GM21528 (cell line): Measurements from ENCODE around the gene BRIP1.

ENCODE experiments used
- ATAC-seq: cut with Tn5 transposase; IDR thresholded peaks from one replicate; pipeline ENCODE4 v1.9.1; 2021; ENCODE audit warnings: mild to moderate bottlenecking, moderate library complexity; ENCODE audit not compliant: unreplicated experiment, low FRiP score

BRIP1 gene

GRCh38 chr17:61770043-61770442 lies 93.3 kb downstream of the BRIP1 start:
- no peak for ATAC-seq

- no peak for ATAC-seq
Observed at GRCh38 chr17:61768405-61768804, 94.9 kb downstream of the BRIP1 start.

DNA sequence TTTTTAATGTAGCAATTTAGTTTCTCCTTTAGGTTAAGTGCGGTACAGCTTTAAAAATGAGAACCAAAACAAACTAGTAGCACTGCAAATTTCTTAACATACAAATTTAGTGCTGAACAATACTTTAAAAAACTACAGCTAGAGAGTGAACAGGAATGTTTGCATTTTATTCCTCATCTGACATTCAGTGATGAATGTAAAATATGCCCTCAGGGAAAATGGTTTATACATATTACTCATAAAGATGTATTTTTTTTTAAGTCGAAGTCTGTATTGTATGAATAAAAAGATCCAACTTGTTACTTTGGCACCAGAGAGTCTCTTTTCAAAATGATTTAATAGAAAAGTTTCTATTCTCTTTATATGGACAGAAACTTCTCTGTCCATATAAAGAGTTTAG lies 96.8 kb downstream of the BRIP1 start:
- ATAC-seq, result no peak

DNA sequence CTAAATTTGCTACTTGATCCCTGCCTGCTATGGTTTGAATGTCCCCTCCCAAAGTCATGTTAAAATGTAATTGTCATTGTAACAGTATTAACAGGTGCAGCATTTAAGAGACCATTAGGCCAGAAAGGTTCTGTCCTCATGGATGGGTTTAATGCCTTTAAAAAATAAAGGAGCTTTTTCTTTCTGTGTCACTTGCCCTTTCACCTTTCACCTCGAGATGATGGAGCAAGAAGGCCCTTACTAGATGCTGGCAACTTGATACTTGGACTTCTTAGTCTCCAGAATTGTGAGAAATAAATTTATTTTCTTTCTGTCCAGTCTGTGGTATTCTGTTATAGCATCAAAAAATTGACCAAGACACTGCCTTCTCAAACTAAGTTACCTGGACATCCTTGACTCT lies 98.5 kb downstream of the BRIP1 start:
- no peak for ATAC-seq

GRCh38 chr17:61761827-61762226 lies 101.5 kb downstream of the BRIP1 start:
- ATAC-seq, result no peak

- no peak for ATAC-seq
Observed at GRCh38 chr17:61759362-61759761, 104.0 kb downstream of the BRIP1 start.

DNA sequence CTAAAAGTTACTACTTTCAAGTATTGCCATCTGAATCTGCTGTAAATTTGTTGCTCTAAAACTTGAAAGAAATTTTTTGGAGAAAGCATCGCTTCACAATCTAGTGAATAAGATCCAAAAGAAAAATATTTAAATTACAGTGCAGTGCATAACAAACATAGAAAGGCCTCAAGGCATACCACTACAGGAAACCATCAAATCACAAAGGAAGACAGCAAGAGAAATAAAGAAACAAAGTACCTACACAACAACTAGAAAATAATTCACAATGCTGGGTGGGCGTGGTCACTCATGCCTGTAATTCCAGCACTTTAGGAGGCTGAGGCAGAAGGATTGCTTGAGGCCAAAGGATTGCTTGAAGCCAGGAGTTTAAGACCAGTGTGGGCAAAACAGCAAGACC lies 104.9 kb downstream of the BRIP1 start:
- no peak for ATAC-seq

GRCh38 chr17:61757168-61757567 lies 106.2 kb downstream of the BRIP1 start:
- ATAC-seq, result peak; percentile 67

DNA sequence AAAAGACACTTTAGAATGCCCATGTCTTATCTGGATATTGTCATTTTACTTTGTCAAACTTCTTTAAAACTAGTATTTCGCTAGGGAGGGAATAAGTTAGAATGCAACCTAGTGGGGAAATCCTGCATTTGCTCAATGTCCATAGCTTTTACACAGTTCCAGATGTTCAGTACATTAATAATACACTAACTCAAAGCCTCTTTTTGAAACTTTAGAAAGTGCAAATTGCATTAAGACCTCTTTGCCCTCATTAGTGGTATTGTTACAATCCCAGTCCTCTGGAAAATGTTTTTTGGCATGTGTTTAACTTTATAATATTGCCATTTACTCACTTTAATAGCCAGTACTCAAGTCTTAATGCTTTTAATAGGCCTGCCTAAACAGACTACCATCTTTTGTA lies 106.8 kb downstream of the BRIP1 start:
- ATAC-seq, result no peak

DNA sequence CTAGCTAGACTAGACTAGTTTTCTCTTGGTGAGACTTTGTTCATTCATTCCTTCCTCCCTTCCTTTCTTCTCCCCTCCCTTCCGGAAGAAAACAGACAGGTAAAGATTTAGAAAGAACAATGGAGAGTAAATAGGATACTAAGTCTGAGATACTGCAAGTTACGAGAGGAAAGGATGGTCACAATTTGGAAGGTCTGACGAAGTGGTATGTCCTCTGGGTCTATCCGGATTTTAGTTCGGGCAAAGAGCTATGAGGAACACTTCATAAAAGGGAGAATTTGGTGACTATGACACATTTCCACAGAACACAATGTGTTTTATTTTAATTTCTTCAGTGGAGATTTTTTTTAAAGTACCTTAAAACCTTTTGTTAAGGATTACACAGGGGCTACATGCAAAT lies 107.7 kb downstream of the BRIP1 start:
- ATAC-seq, result no peak

GRCh38 chr17:61755078-61755477 lies 108.2 kb downstream of the BRIP1 start:
- ATAC-seq, result no peak

DNA sequence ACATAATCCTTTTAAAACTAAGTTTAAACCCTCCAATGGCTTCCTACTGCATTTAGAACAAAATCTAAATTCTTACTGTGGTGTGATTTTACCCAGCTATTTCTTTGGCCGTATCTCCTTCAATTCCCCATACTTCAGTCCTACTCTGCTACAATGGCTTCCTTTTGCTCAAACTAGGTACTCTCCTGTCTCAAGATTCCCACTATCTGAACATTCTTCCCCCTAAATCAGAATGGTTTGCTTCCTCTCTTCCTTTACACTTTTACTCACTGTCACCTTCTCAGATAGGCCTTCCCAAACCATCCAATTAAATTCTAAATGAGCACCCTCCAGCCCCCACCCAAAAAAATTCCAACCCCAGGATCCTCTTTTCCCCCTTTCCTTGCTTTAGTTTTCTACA lies 109.2 kb downstream of the BRIP1 start:
- no peak for ATAC-seq

DNA sequence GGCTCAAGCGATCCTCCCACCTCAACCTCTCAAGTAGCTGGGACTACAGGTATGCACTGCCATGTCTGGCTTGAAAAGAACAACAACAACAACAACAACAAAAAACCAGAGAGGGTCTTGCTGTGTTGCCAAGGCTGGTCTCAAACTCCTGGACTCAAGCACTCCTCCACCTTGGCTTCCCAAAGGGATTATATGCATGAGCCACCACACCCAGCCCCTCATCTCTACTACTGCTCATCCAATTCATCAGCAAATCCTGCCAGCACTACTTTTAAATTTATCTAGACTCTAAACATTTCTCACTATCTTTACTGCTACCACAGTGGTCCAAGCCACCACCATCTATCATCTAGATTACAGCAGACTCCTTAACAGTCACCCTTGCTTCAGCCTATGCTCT lies 109.6 kb downstream of the BRIP1 start:
- no peak for ATAC-seq

- ATAC-seq, result peak; percentile 92
Observed at GRCh38 chr17:61750656-61751055, 112.7 kb downstream of the BRIP1 start.

DNA sequence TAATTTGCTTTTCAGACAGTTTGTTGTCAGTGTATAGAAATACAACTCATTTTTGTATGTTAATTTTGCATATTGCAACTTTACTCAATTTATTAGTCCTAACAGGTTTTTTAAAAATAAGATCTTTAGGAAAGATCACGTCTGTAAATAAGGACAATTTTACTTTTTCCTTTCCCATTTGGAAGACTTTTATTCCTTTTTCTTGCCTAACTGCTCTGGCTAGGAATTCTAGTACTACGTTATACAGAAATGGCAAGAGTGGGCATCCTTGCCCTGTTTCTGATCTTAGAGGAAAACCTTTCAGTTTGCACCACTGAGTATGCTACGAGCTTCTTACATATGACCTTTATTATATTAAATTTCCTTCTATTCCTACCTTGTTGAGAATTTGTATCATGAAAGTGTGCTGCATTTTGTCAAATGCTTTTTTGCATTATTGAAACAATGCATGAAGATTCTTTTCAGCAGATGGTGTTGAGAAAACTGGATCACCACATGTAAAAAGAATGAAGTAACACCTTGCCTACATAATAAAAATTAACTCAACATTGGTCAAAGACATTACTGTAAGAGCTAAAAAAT lies 113.4 kb downstream of the BRIP1 start:
- no peak for ATAC-seq

- ATAC-seq, result no peak
Observed at GRCh38 chr17:61746248-61746985, 116.9 kb downstream of the BRIP1 start.

DNA sequence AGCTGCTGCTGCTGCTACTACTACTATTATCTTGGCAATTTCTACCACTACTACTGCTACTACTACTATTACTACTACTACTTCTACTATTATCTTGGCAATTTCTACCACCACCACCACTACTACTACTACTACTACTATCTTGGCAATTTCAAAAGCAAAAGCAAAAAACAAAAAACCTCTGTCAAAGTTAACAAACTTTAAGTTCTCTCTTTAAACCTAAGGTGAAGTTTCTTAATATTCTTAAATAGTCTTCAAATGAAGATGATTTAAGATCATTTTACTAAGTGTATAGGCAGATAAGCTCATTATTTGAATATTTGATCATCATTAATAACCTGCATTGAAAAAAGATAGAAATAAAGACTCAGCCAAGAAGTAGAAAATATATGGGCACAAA lies 118.5 kb downstream of the BRIP1 start:
- ATAC-seq, result no peak

DNA sequence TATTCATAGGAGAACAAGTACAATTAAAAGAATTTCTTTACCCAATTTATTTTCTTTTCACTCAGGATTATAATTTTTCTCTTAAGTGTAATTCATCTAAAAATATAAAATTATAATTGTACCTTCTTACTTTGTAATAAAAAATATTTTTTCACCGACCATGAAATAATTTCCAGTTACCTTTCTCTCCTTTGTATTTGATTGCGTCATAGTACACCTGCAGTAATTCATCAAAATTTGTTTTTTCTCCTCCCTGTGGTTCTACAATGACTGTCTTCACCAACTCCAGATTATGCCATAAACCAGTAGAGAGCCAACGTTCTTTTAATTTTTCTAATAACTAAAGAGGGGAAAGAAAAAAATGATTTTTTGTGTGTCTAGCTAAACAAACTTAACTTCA lies 119.1 kb downstream of the BRIP1 start:
- ATAC-seq, result no peak

DNA sequence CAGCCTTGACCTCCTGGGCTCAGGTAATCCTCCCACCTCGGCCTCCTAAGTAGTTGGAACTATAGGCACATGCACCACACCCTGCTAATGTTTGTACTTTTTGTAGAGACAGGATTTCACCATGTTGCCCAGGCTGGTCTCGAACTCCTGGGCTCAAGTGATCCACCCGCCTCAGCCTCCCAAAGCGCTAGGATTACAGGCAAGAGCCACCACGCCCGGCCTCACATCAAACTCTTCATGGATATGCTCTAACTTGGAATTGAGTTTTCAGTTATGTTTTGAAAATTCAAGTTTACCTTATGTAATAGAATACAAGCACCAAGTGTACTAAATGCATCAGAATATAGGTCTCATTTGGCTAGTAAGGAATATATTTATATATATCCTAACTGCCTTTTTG lies 119.6 kb downstream of the BRIP1 start:
- no peak for ATAC-seq

- no peak for ATAC-seq
Observed at GRCh38 chr17:61739002-61739401, 124.3 kb downstream of the BRIP1 start.

GRCh38 chr17:61738249-61738648 lies 125.1 kb downstream of the BRIP1 start:
- ATAC-seq, result no peak

DNA sequence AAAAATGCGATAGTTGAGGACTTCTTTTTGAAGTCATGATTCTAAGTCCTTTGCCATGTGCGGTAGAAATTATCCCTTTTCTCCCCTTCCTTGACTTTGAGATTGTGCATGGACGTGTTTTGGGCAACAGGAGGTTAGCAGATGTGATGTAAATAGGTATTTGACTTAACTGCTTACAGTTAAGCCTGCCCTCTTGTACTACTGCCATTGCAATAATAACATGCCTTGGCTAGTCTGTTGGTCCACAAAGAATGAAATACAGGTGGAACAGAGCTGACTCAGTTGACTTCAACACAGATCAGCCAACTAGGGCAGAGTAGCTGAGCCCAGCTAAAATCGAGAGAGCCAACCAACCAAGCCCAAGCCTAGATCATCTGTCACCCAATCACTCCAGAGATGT lies 125.5 kb downstream of the BRIP1 start:
- no peak for ATAC-seq
